Endometrial microvascular endothelial cells (primary cell): ENCODE data around the gene C17orf67. TPM values are rescaled to one million over a fixed set of nuclear protein-coding genes. Genes with fewer than 3 reads are reported as not detected.

Source experiments
- in situ Hi-C: cut with HindIII; loops from 2 replicates; pipeline ENCODE4 v1.10.0; 2017; ENCODE audit warnings: low sequenced_read_pairs, low pct_unique_long_range_greater_than_20kb; ENCODE audit errors: inconsistent ontology term
- total RNA-seq: library from RNA; depleted of rRNA; stranded (reverse); fragments of >200 nt; gene quantifications from one replicate; pipeline ENCODE4 v1.2.3, GENCODE V29; 2015; ENCODE audit errors: inconsistent ontology term

C17orf67 gene
- total RNA-seq, 1 donor from 2014 or later, result 1.5 TPM

GRCh38 chr17:56752263-56752836 lies 81.4 kb downstream of the C17orf67 start:
- in situ Hi-C loops, result no loop called here

DNA sequence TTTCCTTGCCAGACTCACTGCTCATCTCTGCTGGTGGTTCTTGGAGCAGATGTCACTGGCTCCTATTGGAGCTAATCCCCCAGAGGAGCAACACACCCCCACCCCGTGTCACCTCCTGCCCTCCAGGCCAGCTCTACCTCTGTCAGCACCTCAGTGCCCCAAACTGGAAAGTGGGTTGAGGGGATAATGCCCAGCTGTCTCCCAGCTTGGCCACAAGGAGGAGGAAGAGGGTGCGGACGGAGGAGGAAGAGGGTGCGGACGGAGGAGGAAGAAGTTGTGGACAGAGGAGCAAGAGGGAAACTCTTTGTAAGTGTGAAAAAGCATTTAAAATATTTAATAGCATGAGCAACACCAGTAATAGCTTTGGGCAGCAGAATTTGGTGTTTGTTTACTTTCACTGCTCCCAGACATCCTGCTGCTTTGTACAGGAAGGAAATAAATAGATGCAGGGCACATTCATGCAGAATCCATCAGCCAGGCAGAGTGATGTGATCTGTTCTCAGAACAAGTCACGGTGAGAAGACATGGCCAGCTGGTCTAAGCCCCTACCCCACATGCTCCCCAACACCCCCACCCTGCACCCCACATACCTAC lies 82.5 kb downstream of the C17orf67 start:
- in situ Hi-C loops, result no loop called here

DNA sequence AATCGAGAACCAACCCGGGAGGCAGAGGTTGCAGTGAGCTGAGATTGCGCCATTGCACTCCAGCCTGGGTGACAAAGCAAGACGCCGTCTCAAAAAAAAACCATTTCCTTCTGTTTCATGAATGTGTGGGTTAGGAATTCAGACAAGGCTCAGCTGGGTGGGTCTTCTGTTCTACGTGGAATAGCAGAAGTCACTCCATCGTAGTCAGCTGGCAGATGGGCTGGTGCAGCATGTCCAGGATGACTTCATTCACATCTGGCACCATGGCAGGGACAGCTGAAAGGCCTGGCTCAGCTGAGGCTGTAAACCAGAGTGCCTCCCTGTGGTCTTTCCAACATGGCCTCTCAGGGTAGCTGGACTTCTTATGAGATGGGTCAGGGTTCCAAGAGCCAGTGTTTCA lies 89.0 kb downstream of the C17orf67 start:
- in situ Hi-C loops, result no loop called here

GRCh38 chr17:56742601-56743000 lies 91.1 kb downstream of the C17orf67 start:
- in situ Hi-C loops, result no loop called here

Other genes starting within 250 kb of the C17orf67 start
- 0.09 TPM for gene NOG, start 240.2 kb downstream of the C17orf67 start, total RNA-seq
- gene DGKE, start 231 bp upstream of the C17orf67 start, total RNA-seq, result 8.2 TPM
- 61.0 TPM for gene TRIM25, start 80.1 kb upstream of the C17orf67 start, total RNA-seq
- 13.3 TPM for gene COIL, start 127.1 kb upstream of the C17orf67 start, total RNA-seq
- 59.9 TPM for gene SCPEP1, start 144.2 kb upstream of the C17orf67 start, total RNA-seq